Neural cell (in vitro differentiated cells): Measurements from ENCODE around the gene DCXR. TPM values are rescaled to one million over a fixed set of nuclear protein-coding genes. Genes with fewer than 3 reads are reported as not detected.

Source experiments
- H2AFZ ChIP-seq: fragments of 200-600, 300-800 bp; sonication (generic), shearing (Covaris generic); 2 replicates; pipeline ENCODE4 v1.6.0; 2014; ENCODE audit warnings: low read depth, mild to moderate bottlenecking, antibody characterized with exemption, low read length, moderate library complexity
- H3F3A ChIP-seq: fragments of 200-600 bp; shearing (Covaris generic); 2 replicates; pipeline ENCODE4 v1.6.1; 2016; ENCODE audit warnings: mild to moderate bottlenecking, moderate library complexity, mixed read lengths, antibody characterized with exemption, low read length; ENCODE audit not compliant: insufficient read depth, poor library complexity, severe bottlenecking
- H3K27ac ChIP-seq: fragments of 200-600, 300-800 bp; sonication (generic), shearing (Covaris generic); 2 replicates; pipeline ENCODE4 v1.5.1; 2014; ENCODE audit warnings: mild to moderate bottlenecking, low read length, moderate library complexity
- H3K27me3 ChIP-seq: fragments of 300-800, 200-600 bp; sonication (generic), shearing (Covaris generic); 2 replicates; pipeline ENCODE4 v1.6.0; 2014; ENCODE audit warnings: mild to moderate bottlenecking, low read depth, low read length, moderate library complexity; ENCODE audit not compliant: insufficient read depth
- H3K36me3 ChIP-seq: fragments of 300-800, 200-600 bp; sonication (generic), shearing (Covaris generic); 2 replicates; pipeline ENCODE4 v1.5.1; 2014; ENCODE audit warnings: mild to moderate bottlenecking, antibody characterized with exemption, low read length, moderate library complexity; ENCODE audit not compliant: insufficient read depth
- H3K4me2 ChIP-seq: fragments of 300-800, 200-600 bp; sonication (generic), shearing (Covaris generic); 2 replicates; pipeline ENCODE4 v1.6.0; 2014; ENCODE audit warnings: mild to moderate bottlenecking, low read length
- H3K4me3 ChIP-seq: fragments of 300-800, 200-600 bp; sonication (generic), shearing (Covaris generic); 2 replicates; pipeline ENCODE4 v1.5.1; 2014; ENCODE audit warnings: mild to moderate bottlenecking, low read length, moderate library complexity
- H3K79me2 ChIP-seq: fragments of 200-600 bp; shearing (Covaris generic); replicated peaks from 2 replicates; pipeline ENCODE4 v1.6.0; 2014; ENCODE audit warnings: mild to moderate bottlenecking, low read length, moderate library complexity; ENCODE audit not compliant: insufficient read depth
- H3K9ac ChIP-seq: fragments of 300-800, 200-600 bp; sonication (generic), shearing (Covaris generic); 2 replicates; pipeline ENCODE4 v1.6.1; 2016; ENCODE audit warnings: mild to moderate bottlenecking, low read length, mixed read lengths
- H3K9me2 ChIP-seq: fragments of 200-600 bp; shearing (Covaris generic); 2 replicates; pipeline ENCODE4 v1.6.1; 2016; ENCODE audit warnings: mild to moderate bottlenecking, low read length, mixed read lengths; ENCODE audit not compliant: insufficient read depth
- H3K9me3 ChIP-seq: fragments of 200-600, 300-800 bp; sonication (generic), shearing (Covaris generic); 2 replicates; pipeline ENCODE4 v1.6.1; 2016; ENCODE audit warnings: mild to moderate bottlenecking, mixed run types, low read length, moderate library complexity, mixed read lengths
- H4K20me1 ChIP-seq: fragments of 200-600 bp; shearing (Covaris generic); 2 replicates; pipeline ENCODE4 v1.6.1; 2016; ENCODE audit warnings: mild to moderate bottlenecking, mixed run types; ENCODE audit not compliant: insufficient read depth
- EP300 ChIP-seq: fragments of 450-650 bp; conservative IDR thresholded peaks from 2 replicates; pipeline ENCODE4 v1.6.1; 2014; ENCODE audit warnings: antibody characterized with exemption, mild to moderate bottlenecking, moderate library complexity; ENCODE audit not compliant: poor library complexity, severe bottlenecking
- EZH2 ChIP-seq: fragments of 200-600, 300-800 bp; shearing (Covaris generic), sonication (generic); IDR thresholded peaks from 2 replicates; pipeline ENCODE4 v1.6.1; 2014; ENCODE audit warnings: antibody characterized with exemption, low read length, borderline replicate concordance, mild to moderate bottlenecking; ENCODE audit not compliant: insufficient read depth, poor library complexity, severe bottlenecking
- MXI1 ChIP-seq: fragments of 450-650 bp; conservative IDR thresholded peaks from 2 replicates; pipeline ENCODE4 v1.6.1; 2014; ENCODE audit warnings: antibody characterized with exemption, mild to moderate bottlenecking; ENCODE audit not compliant: poor library complexity, severe bottlenecking
- POLR2AphosphoS5 ChIP-seq: IDR thresholded peaks from 2 replicates; pipeline ENCODE4 v1.6.1; 2012
- REST ChIP-seq: IDR thresholded peaks from 2 replicates; pipeline ENCODE4 v1.6.1; 2012; ENCODE audit warnings: borderline replicate concordance
- SMC3 ChIP-seq: fragments of 450-650 bp; conservative IDR thresholded peaks from 2 replicates; pipeline ENCODE4 v1.6.1; 2014; ENCODE audit warnings: antibody characterized with exemption, mild to moderate bottlenecking, moderate library complexity; ENCODE audit not compliant: poor library complexity
- polyA plus RNA-seq: library from polyadenylated mRNA; depleted of rRNA; stranded (reverse); fragments of >200 nt; gene quantifications from 2 replicates; pipeline ENCODE4 v1.2.3, GENCODE V29; 2014
- TF ChIP-seq, protein P1 (sequence below): fragments of 450-650 bp; IDR thresholded peaks from 2 replicates; pipeline ENCODE4 v1.5.1; 2014; ENCODE audit warnings: antibody characterized with exemption, mild to moderate bottlenecking, moderate library complexity; ENCODE audit not compliant: poor library complexity, severe bottlenecking

Gene DCXR
- polyA plus RNA-seq, 1 donor from 2014 or later, result 129 TPM

GRCh38 chr17:82083533-82084359, 46.2 kb upstream of the DCXR start:
- no peaks in the 10 kb centered on the region for H3K79me2 ChIP-seq
- H3K9ac ChIP-seq, result no peak overlapping the region
- H4K20me1 ChIP-seq, result no peaks in the 10 kb centered on the region
- no peak overlapping the region for H3K4me3 ChIP-seq
- H3K9me2 ChIP-seq, result no peaks in the 10 kb centered on the region
- H3K27me3 ChIP-seq, result no peaks in the 10 kb centered on the region
- H3K27ac ChIP-seq, result no peak overlapping the region
- H3K9me3 ChIP-seq, result no peaks in the 10 kb centered on the region
- TF ChIP-seq EZH2 (no peak), MXI1 (no peak), SMC3 (no peak), EP300 (no peak)
- TF ChIP-seq, protein P1, sequence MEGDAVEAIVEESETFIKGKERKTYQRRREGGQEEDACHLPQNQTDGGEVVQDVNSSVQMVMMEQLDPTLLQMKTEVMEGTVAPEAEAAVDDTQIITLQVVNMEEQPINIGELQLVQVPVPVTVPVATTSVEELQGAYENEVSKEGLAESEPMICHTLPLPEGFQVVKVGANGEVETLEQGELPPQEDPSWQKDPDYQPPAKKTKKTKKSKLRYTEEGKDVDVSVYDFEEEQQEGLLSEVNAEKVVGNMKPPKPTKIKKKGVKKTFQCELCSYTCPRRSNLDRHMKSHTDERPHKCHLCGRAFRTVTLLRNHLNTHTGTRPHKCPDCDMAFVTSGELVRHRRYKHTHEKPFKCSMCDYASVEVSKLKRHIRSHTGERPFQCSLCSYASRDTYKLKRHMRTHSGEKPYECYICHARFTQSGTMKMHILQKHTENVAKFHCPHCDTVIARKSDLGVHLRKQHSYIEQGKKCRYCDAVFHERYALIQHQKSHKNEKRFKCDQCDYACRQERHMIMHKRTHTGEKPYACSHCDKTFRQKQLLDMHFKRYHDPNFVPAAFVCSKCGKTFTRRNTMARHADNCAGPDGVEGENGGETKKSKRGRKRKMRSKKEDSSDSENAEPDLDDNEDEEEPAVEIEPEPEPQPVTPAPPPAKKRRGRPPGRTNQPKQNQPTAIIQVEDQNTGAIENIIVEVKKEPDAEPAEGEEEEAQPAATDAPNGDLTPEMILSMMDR, result no peak
- no peak overlapping the region for H2AFZ ChIP-seq
- no peaks in the 10 kb centered on the region for H3F3A ChIP-seq
- H3K36me3 ChIP-seq, result no peaks in the 10 kb centered on the region
- no peak overlapping the region for H3K4me2 ChIP-seq

- Histone ChIP-seq H3F3A (no peaks in the 10 kb centered on the region), H3K79me2 (no peaks in the 10 kb centered on the region), H2AFZ (no peak overlapping the region), H3K9me3 (no peaks in the 10 kb centered on the region), H3K27me3 (no peaks in the 10 kb centered on the region), H3K9me2 (no peaks in the 10 kb centered on the region), H3K36me3 (no peaks in the 10 kb centered on the region), H3K27ac (no peak overlapping the region), H3K4me2 (no peak overlapping the region), H3K9ac (no peak overlapping the region), H3K4me3 (no peak overlapping the region), H4K20me1 (no peaks in the 10 kb centered on the region)
- no peak for TF ChIP-seq POLR2AphosphoS5
- no peak for TF ChIP-seq EP300
- no peak for TF ChIP-seq EZH2
- TF ChIP-seq MXI1, result no peak
- TF ChIP-seq REST, result no peak
These were observed 45.5 kb upstream of the DCXR start for GRCh38 chr17:82083009-82083408.
